ENCODE results near the gene GRM7.
A peak's percentile ranks its signal among the peaks of the same experiment; 100 is the strongest.

The GRM7 gene

DNA sequence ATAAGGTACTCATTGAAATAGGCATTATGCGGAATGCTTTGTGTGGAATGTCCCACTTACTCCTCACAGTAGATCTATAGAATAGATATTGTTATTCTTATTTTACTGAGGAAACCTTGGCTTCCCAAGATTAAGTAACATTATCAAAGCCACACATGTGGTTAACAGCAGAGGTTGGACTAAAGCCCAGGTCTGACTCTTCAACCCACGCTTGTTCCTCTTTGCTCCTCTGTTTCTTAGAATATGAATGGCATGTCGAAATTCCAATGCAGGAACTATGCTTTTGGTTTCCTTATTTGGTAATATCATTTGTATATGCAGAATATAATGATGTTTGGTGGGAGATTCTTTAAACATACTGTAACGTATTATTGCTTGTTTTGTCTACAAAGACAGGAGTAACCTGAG lies 821.9 kb downstream of the GRM7 start:
- DNase-seq, result no peak

- DNase-seq, result no peak
Observed at GRCh38 chr3:7683426-7683825, 822.5 kb downstream of the GRM7 start.

DNA sequence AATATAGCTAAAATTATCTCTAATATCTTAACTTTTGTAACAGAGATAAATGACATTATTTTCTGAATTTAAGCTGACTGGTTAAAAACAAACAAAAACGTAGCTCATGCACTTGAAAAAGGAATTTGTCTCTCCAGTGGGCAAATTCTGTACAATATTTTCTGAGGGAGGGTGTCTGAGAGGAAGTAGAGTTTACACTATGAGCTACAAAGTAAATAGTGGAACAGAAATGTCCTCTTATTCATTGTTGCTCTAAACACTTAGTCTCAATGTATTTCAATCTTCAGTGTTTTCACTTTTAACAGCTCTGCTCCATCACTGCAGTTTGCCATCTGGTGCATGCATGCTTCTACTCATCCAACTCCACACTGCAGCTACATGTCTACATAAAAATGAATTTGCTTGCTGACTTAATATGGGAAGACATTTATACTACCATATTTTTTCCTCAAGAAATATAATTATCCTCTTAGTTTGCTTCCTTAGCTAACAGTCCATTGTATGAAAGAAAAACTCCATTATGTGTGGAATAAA lies 823.3 kb downstream of the GRM7 start:
- DNase-seq, result no peak

- DNase-seq, result no peak
Observed at GRCh38 chr3:7687428-7688147, 826.7 kb downstream of the GRM7 start.

- no peak for DNase-seq
Observed at GRCh38 chr3:7692866-7693265, 832.0 kb downstream of the GRM7 start.

DNA sequence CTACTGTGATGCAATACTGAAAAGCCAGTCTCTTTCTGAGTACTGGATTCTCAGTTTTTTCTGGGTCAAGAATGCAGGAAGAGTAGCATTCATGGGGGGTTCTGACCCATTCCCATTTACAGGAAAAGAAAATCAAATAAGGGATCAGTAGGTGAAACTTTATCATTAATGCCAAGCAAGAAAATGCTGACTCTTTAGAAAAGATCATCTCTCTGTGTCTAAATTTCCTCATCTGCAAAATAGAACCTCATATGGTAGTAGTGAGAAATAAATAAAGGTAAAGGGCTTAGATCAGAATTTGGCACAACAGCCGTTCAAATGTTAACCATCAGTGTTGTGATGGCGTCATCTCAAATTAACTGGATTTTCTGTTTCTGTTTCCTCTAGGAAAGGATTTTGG lies 833.1 kb downstream of the GRM7 start:
- no peak for DNase-seq

- DNase-seq, result no peak
Observed at GRCh38 chr3:7695049-7695448, 834.1 kb downstream of the GRM7 start.

DNA sequence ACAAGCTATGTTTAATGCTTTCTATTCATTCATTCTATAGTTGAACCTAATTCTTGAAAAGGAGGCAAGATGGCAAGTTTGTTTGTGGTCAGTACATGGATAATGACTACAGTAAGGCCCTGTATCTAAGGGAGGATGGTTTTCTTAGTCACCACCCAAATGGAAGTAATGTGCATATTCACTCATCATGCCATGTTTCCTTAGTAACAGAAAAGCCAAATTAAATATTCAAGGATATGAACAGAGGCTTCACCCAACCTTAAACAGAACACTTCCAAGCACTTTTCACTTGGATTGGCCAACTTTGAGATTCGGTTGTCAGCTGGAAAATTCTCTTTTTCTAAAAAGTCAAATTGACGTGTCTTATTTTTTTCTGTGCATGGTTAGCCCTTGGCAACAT lies 835.4 kb downstream of the GRM7 start:
- no peak for DNase-seq

GRCh38 chr3:7697548-7697947 lies 836.6 kb downstream of the GRM7 start:
- DNase-seq, result no peak

GRCh38 chr3:7700539-7700938 lies 839.6 kb downstream of the GRM7 start:
- no peak for DNase-seq

- no peak for DNase-seq
Observed at GRCh38 chr3:7700977-7701376, 840.1 kb downstream of the GRM7 start.

DNA sequence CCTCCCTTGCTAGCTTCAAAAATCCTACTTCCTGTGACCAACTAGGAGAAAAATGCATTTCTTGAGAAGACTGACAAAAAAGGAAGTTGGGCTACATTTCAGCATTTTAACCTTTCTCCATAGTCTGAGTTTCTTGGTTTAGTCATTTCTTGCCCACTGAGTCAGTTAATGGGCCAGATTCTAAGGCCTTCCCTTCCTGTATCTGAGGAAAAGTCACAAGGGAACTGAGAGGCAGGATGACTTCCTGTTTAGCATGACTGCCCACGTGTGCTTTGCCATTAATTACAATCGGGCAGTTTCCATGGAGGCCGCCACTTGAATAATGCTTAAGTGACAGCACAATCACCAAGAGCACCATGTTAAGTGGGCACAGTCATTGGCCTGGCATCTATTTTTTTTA lies 846.3 kb downstream of the GRM7 start:
- DNase-seq, result peak; percentile 17

DNA sequence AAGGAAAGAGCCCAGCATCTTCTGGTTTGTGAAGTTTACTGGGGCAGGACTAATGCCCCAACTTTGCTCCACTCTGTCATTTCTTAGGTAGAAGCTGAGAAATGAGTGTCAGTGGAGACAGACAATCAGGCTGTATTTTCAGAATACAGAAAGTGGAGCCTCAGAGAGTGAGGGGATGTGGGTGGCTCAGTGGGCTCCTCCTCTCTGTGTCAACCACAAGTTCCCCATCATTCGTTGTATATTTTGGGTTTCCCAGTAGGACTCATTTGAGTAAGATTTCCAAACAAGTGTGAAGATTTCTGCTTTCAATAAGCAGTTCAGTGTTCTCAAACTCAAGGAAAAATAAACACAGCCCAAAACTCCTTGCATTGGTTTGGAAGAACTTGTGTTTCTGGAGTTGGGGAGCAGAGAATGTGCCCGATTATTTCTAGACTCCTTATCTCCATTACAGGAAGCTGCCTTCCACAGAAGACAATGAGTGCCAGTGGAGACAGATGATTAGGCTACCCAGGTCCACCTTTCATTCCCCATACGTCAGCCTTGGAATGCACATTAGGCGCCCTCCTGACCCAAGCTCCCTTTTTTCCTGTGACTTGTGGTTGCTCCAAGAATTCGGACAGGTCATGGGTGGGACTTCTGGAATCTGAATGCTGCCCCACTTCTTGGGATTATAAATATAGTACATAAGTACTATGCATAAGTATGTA lies 848.6 kb downstream of the GRM7 start:
- no peak for DNase-seq

GRCh38 chr3:7710284-7710683 lies 849.4 kb downstream of the GRM7 start:
- no peak for DNase-seq

GRCh38 chr3:7713724-7714123 lies 852.8 kb downstream of the GRM7 start:
- no peak for DNase-seq

DNA sequence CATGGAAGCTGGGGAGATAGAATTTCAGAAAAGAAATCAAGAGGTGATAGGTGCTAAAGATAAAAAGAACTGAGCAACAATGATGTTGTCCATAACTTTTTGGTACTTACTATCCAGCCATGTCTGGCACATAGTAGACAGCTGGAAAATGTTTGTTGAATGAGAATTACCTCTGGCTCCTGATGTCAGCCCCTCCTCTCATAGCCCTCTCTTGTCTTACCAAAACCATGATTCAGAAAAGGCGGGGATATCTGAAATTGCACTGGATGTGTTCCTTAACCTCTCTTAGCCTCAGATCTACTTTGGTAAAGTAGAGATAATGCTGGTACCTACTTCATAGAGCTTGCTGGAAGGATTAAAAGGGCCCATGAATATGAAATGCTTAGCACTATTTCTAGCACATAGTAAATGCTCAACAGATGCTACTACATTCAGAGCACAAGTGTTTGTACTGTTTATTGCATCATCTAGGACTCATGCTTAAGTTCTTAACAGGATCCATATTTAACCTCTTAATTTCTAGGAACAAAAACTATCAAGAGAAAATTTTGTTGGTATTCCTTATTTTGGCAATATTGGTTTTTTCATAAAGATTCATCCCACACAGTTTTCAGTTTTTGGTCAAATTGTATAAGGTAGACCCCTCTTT lies 859.9 kb downstream of the GRM7 start:
- no peak for DNase-seq

- DNase-seq, result no peak
Observed at GRCh38 chr3:7721869-7722268, 861.0 kb downstream of the GRM7 start.

DNA sequence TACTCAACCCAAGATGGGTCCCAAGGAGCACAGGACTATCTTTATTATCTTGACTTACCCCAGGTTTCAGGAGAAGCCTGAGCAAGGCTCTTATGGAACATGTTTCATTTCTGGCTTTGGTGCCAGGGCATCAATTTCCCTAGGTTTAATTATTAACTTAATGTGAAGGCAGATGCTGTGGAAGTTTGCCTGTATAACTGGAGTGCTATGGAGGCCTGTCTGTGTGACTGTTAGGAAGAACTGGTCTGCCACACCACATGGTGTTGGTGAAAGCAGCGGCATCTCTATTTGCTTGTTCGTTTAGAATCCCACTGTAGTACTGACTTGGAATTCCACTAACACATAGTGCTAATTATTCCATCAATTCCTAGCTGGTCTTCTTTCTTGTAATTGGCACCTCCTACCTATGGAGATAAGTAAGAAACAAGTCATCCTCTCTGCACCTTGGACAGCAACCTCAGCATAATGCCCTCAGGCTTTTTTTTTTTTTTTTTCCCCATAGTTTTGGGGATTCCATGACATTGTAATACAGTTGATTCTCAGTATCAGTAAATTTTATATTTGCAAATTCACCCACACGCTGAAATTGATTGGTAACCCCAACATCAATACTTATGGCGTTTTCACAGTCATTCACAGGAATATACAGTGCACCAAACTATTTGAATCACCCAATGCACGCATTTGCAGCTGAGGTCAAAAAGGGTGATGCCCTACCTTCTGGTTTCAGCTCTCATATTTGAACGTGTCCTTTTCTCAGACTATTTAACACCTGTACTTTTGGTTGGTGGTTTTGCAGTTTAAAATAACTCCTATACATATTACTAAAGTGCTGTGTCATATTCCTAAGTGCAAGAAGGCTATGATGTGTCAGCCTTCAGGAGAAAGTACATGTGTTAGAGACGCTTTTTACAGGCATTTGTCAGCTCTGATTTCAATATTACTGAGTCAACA lies 867.9 kb downstream of the GRM7 start:
- no peak for DNase-seq

DNA sequence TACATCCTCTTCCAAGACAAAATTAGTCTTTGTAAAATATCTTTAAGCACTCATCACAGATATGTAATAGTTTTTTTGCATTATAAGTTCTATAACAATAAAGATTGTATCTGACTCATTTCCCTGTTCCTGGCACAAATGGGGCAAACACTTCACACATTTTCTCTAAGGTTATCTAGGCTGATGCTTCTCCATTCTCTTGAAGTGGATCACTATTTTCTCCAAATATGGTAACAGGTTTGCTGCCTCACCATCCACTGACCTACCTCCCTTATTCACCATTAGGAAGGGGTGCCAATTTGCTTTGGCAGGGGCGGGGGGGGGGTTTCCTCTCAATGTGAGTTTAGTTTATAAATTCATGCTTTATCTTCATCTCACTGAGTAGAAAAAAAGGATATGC lies 873.0 kb downstream of the GRM7 start:
- DNase-seq, result no peak

- DNase-seq, result no peak
Observed at GRCh38 chr3:7734456-7734855, 873.5 kb downstream of the GRM7 start.

GRCh38 chr3:7737263-7737662 lies 876.3 kb downstream of the GRM7 start:
- DNase-seq, result no peak

DNA sequence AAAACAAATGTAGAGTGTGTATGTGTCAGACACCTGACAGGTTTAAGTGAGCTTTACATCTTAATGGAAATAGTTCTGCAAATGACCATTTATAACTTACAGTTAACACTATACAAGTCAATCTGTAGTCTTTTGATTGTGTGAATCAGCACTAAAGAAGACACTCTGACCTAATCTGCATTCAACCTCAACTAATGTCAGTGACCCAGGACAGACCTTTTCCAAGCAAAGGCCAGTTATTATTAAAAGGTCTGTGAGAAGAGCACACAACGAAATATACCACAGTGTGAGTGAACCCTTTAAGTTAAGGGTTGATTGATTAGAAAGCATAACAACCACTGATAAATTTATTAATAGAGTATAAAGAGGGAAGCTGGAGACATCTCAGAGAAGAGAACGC lies 878.8 kb downstream of the GRM7 start:
- DNase-seq, result no peak

DNA sequence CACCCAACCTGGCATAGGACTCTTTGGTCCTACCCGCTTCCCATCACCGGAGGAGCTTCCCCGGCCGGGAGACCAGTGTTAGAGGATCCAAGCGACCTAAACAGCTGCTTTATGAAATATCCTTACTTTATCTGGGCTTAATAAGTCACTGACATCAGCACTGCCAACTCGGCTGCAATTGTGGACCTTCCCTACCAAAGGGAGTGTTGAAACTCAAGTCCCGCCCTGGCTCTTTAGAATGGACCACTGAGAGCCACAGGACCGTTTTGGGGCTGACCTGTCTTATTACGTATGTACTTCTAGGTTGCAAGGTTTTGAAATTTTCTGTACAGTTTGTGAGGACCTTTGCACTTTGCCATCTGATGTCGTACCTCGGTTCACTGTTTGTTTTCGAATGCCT lies 879.5 kb downstream of the GRM7 start:
- no peak for DNase-seq

All from NCI-H510A (cell line).